CD4-positive, CD25-positive, alpha-beta regulatory T cell (primary cell): Measurements from ENCODE around the gene ZNF23. TPM values are rescaled to one million over a fixed set of nuclear protein-coding genes. Genes with fewer than 3 reads are reported as not detected.
"Not testable (repeated sequence)": the region's sequence is repeated elsewhere in the genome, so short reads cannot be mapped to it uniquely, and the experiment has no call there.

Source experiments
- ATAC-seq, 2 donors: fragments of 150-1000 bp; cut with Tn5 transposase; one replicate each; pipeline ENCODE4 v1.10.0; 2021; ENCODE audit warnings: low read depth in 2 of 2, moderate number of reproducible peaks in 2 of 2, moderate library complexity in 1 of 2
- DNase-seq, 3 donors: peaks; one replicate each; pipeline versions ENCODE4 v3.0.0 to v3.0.0-alpha.2; 2012 to 2022; ENCODE audit warnings: mixed read lengths in 1 of 3
- H3K27ac ChIP-seq: one replicate; pipeline ENCODE4 v1.7.0; 2013; ENCODE audit warnings: mild to moderate bottlenecking, low read length; ENCODE audit not compliant: insufficient read depth, poor library complexity, severe bottlenecking
- H3K27me3 ChIP-seq: one replicate; pipeline ENCODE4 v1.7.0; 2013; ENCODE audit warnings: low read length; ENCODE audit not compliant: control insufficient read depth, insufficient read depth
- H3K36me3 ChIP-seq: one replicate; pipeline ENCODE4 v1.7.0; 2013; ENCODE audit warnings: mild to moderate bottlenecking, low read length, moderate library complexity; ENCODE audit not compliant: control insufficient read depth, insufficient read depth
- H3K4me1 ChIP-seq: 2 replicates; pipeline ENCODE4 v1.7.0; 2013; ENCODE audit warnings: mild to moderate bottlenecking, low read length; ENCODE audit not compliant: insufficient read depth, control insufficient read depth, poor library complexity, severe bottlenecking
- H3K4me3 ChIP-seq: one replicate; pipeline ENCODE4 v1.7.0; 2013; ENCODE audit warnings: low read depth, mild to moderate bottlenecking, low read length, moderate library complexity
- H3K9me3 ChIP-seq, 2 experiments: 1 replicate in 1 of 2; 2 replicates in 1 of 2; pipeline ENCODE4 v1.7.0; 2013; ENCODE audit warnings: low read length in 2 of 2, mild to moderate bottlenecking in 1 of 2, moderate library complexity in 1 of 2; ENCODE audit not compliant: control insufficient read depth in 2 of 2
- H3K27ac Mint-ChIP-seq, 3 donors: one replicate each; pipeline ENCODE4 v1.8.0; 2020 to 2022; ENCODE audit warnings: mild to moderate bottlenecking in 3 of 3, mixed read lengths in 3 of 3, moderate library complexity in 2 of 3
- H3K27me3 Mint-ChIP-seq: one replicate; pipeline ENCODE4 v1.8.0; 2022; ENCODE audit warnings: mild to moderate bottlenecking, mixed read lengths
- H3K36me3 Mint-ChIP-seq: one replicate; pipeline ENCODE4 v1.8.0; 2020; ENCODE audit warnings: mixed read lengths
- H3K4me1 Mint-ChIP-seq, 4 donors: one replicate each; pipeline ENCODE4 v1.8.0; 2020 to 2022; ENCODE audit warnings: mixed read lengths in 4 of 4, mild to moderate bottlenecking in 1 of 4
- H3K4me3 Mint-ChIP-seq, 4 donors: one replicate each; pipeline ENCODE4 v1.8.0; 2020 to 2022; ENCODE audit warnings: mild to moderate bottlenecking in 4 of 4, mixed read lengths in 4 of 4, moderate library complexity in 3 of 4
- H3K9me3 Mint-ChIP-seq, 7 donors: one replicate each; pipeline ENCODE4 v1.8.0; 2020 to 2022; ENCODE audit warnings: mixed read lengths in 7 of 7, mild to moderate bottlenecking in 3 of 7, moderate library complexity in 2 of 7
- polyA plus RNA-seq, 4 donors: library from polyadenylated mRNA; unstranded; fragments of 300-500 nt; fragmentation: Illumina TruSeq; gene quantifications; one replicate each; pipeline ENCODE4 v1.2.3, GENCODE V29; 2021
- total RNA-seq: library from RNA; stranded (reverse); gene quantifications from one replicate; pipeline ENCODE4 v1.2.3, GENCODE V29; 2022

The ZNF23 gene
- total RNA-seq (5.3 TPM), polyA plus RNA-seq (1 to 10 TPM; 4.0 to 6.2 (median 5.8) TPM)

DNA sequence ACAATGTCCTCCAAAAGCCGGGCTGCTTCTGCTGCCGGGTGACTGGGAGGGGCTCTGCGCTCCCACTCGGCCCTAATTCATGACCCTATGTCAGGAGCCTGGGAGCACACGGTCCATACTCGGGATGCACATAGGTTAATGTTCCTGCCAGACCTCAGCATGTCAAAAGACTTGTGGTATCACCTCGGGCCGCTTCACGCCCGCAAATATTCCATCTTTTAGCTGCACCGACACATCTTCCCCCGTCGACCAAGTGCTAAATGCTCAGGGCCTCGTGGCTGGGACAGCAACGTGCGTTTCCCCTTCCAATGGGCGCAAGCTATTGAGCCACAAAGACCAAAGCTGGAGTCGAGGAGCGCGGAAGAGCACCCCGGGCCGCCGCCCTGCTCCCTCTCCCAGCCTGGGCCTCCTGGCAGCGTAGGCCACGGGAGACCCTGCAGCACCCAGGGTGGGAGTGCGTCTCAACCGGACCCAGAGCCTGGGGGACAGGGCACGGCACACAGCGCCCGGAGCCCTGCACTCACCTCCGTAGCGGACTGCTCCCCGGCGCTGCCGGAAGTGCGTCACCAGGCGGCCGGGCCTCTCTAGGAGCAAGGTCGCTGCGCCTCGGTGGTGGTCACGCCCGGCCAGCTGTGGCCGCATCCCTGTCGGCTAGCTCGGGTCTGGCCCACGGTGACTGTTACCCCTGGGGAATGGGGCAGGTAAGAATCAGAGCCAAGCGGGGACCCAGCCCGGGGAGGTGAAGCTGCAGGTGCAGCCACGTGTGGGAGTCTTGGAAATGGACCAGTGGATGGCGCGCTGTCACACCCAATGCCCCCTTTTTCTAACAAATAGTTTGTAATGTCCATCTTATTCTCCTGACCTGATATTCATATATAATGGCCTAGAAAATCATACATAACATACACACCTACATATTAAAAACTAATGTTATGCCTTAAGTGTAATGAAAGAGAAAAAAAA lies at the start of gene ZNF23:
TSS of gene ZNF23 (minus strand) at position 562 of the 963 bp plus-strand sequence. CDS start 5,451 bp downstream, outside the sequence.
- Mint-ChIP-seq H3K27ac (peak within 1 kb of the TSS; percentile 90 to 98 (median 92)), H3K27me3 (no peaks in the 10 kb centered on the region), H3K36me3 (no peaks in the 10 kb centered on the region), H3K4me3 (peak within 1 kb of the TSS; percentile 96 to 97 (median 96)), H3K4me1 (peaks cover 15 to 38% (median 23%) of the 10 kb centered on the region in 4 donors), H3K9me3 (no peaks in the 10 kb centered on the region)
- Histone ChIP-seq H3K4me3 (peak within 1 kb of the TSS; percentile 85), H3K27ac (peak within 1 kb of the TSS; percentile 80), H3K27me3 (no peaks in the 10 kb centered on the region), H3K9me3 (no peaks in the 10 kb centered on the region), H3K4me1 (peaks cover 20% of the 10 kb centered on the region), H3K36me3 (no peaks in the 10 kb centered on the region)
- ATAC-seq (peak; percentile 93 to 98), DNase-seq (peak; percentile 71 to 84 (median 73))

- no peaks in the 10 kb centered on the region for H3K36me3 Mint-ChIP-seq
- no peaks in the 10 kb centered on the region for H3K9me3 Mint-ChIP-seq
- peaks cover 1% of the 10 kb centered on the region for H3K27me3 ChIP-seq
- no peak for ATAC-seq
- H3K4me3 ChIP-seq, result no peak overlapping the region
- no peak overlapping the region for H3K27ac Mint-ChIP-seq
- no peak for DNase-seq
- H3K9me3 ChIP-seq, result no peaks in the 10 kb centered on the region
- H3K36me3 ChIP-seq, result no peaks in the 10 kb centered on the region
- H3K4me3 Mint-ChIP-seq, result no peak overlapping the region
- peaks cover 25% of the 10 kb centered on the region for H3K27me3 Mint-ChIP-seq
- no peak overlapping the region for H3K27ac ChIP-seq
- H3K4me1 Mint-ChIP-seq, result no peaks in the 10 kb centered on the region
- H3K4me1 ChIP-seq, result no peaks in the 10 kb centered on the region
Measured at GRCh38 chr16:71507061-71507460, 45.0 kb upstream of the ZNF23 start.

GRCh38 chr16:71504901-71505300 lies 42.9 kb upstream of the ZNF23 start:
- H3K36me3 ChIP-seq, result no peaks in the 10 kb centered on the region
- H3K27me3 ChIP-seq, result peaks cover 3% of the 10 kb centered on the region
- H3K27me3 Mint-ChIP-seq, result peaks cover 18% of the 10 kb centered on the region
- H3K4me1 ChIP-seq, result no peaks in the 10 kb centered on the region
- no peak overlapping the region for H3K27ac ChIP-seq
- H3K36me3 Mint-ChIP-seq, result no peaks in the 10 kb centered on the region
- H3K9me3 Mint-ChIP-seq, result no peaks in the 10 kb centered on the region
- H3K4me1 Mint-ChIP-seq, result no peaks in the 10 kb centered on the region
- no peak overlapping the region for H3K4me3 Mint-ChIP-seq
- no peak overlapping the region for H3K27ac Mint-ChIP-seq
- H3K4me3 ChIP-seq, result no peak overlapping the region
- no peak for ATAC-seq
- no peak for DNase-seq
- no peaks in the 10 kb centered on the region for H3K9me3 ChIP-seq

GRCh38 chr16:71504051-71504450 lies 42.0 kb upstream of the ZNF23 start:
- H3K9me3 Mint-ChIP-seq, ATAC-seq, H3K4me1 Mint-ChIP-seq, H3K9me3 ChIP-seq, H3K4me3 ChIP-seq, H3K4me3 Mint-ChIP-seq, H3K36me3 Mint-ChIP-seq, H3K27ac ChIP-seq, H3K4me1 ChIP-seq, H3K27me3 ChIP-seq, H3K27ac Mint-ChIP-seq, H3K36me3 ChIP-seq, DNase-seq: not testable (repeated sequence)
- peaks cover 11% of the 10 kb centered on the region for H3K27me3 Mint-ChIP-seq

DNA sequence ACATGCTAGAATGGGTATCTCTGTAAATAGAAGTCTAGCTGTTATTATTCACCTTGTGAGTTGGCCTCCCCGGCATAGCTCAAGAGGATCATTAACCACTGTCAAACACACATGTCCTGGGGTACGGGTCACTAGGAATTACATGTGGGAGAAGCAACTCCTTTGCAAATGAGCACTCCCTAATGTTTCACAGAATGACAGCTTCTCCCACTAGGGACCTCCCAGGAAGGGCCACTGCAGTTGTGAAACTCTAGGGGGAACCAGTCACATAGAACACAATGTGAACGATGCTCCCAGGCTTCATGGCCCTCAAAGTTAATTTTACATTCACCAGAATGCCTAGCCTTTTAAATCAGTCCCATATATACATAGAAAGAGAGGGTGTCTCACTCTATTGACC lies 39.5 kb upstream of the ZNF23 start:
- no peaks in the 10 kb centered on the region for H3K4me1 ChIP-seq
- no peak overlapping the region for H3K27ac ChIP-seq
- no peak for DNase-seq
- no peaks in the 10 kb centered on the region for H3K9me3 Mint-ChIP-seq
- peaks cover 17% of the 10 kb centered on the region for H3K27me3 Mint-ChIP-seq
- no peak overlapping the region for H3K27ac Mint-ChIP-seq
- peaks cover 3% of the 10 kb centered on the region for H3K27me3 ChIP-seq
- H3K4me1 Mint-ChIP-seq, result no peaks in the 10 kb centered on the region
- H3K9me3 ChIP-seq, result no peaks in the 10 kb centered on the region
- ATAC-seq, result no peak
- no peaks in the 10 kb centered on the region for H3K36me3 Mint-ChIP-seq
- H3K4me3 ChIP-seq, result no peak overlapping the region
- H3K36me3 ChIP-seq, result no peaks in the 10 kb centered on the region
- no peak overlapping the region for H3K4me3 Mint-ChIP-seq

DNA sequence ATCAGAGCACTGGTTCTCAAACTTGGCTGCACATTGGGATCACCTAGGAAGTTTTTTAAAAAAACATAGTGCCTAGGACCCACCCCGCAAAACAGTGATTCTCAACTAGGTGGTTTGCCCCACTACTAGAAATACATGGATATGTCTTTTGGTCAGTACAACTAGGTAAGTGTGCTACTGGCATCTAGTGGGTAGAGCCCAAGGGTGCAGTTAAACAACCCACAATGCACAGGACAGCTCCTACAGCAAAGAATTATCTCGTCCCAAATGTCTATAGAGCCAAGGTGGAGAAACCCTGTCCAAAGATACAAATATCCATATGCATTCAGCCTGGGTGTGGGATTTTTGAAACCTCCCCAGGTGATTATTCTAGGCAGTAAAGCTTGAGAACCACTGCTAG lies 38.9 kb upstream of the ZNF23 start:
- Mint-ChIP-seq H3K4me3 (no peak overlapping the region), H3K4me1 (no peaks in the 10 kb centered on the region), H3K27me3 (peaks cover 17% of the 10 kb centered on the region), H3K27ac (no peak overlapping the region), H3K36me3 (no peaks in the 10 kb centered on the region), H3K9me3 (no peaks in the 10 kb centered on the region)
- no peak overlapping the region for H3K4me3 ChIP-seq
- no peak overlapping the region for H3K27ac ChIP-seq
- H3K4me1 ChIP-seq, result no peaks in the 10 kb centered on the region
- no peaks in the 10 kb centered on the region for H3K9me3 ChIP-seq
- DNase-seq, result no peak
- H3K27me3 ChIP-seq, result peaks cover 3% of the 10 kb centered on the region
- no peak for ATAC-seq
- H3K36me3 ChIP-seq, result no peaks in the 10 kb centered on the region

GRCh38 chr16:71499775-71500364 lies 37.8 kb upstream of the ZNF23 start:
- ATAC-seq (peak; percentile 55 to 65), DNase-seq (peak; percentile 30 to 72 (median 57))
- H3K4me3 ChIP-seq, result no peak overlapping the region
- no peaks in the 10 kb centered on the region for H3K9me3 ChIP-seq
- Mint-ChIP-seq H3K4me1 (no peaks in the 10 kb centered on the region), H3K4me3 (no peak overlapping the region), H3K27ac (no peak overlapping the region), H3K36me3 (no peaks in the 10 kb centered on the region), H3K27me3 (peaks cover 17% of the 10 kb centered on the region), H3K9me3 (no peaks in the 10 kb centered on the region)
- H3K4me1 ChIP-seq, result no peaks in the 10 kb centered on the region
- H3K36me3 ChIP-seq, result no peaks in the 10 kb centered on the region
- no peak overlapping the region for H3K27ac ChIP-seq
- peaks cover 3% of the 10 kb centered on the region for H3K27me3 ChIP-seq
